HG03139 (cell line): ENCODE measurements around the gene KRT2.

Experiments used
- ATAC-seq: cut with Tn5 transposase; IDR thresholded peaks from one replicate; pipeline ENCODE4 v1.9.1; 2021; ENCODE audit not compliant: unreplicated experiment

Gene KRT2

GRCh38 chr12:52651726-52652261 is at the start of gene KRT2:
TSS of gene KRT2 (minus strand) at chr12:52652211. CDS start at chr12:52652142, 69 bp downstream.
- ATAC-seq: no peak

GRCh38 chr12:52701281-52701680 is 49.3 kb upstream of the KRT2 start:
- ATAC-seq: no peak

- ATAC-seq: no peak
Observed at GRCh38 chr12:52699960-52700359, 47.9 kb upstream of the KRT2 start.

GRCh38 chr12:52699373-52699772 is 47.4 kb upstream of the KRT2 start:
- ATAC-seq: no peak

GRCh38 chr12:52698651-52699340 is 46.8 kb upstream of the KRT2 start:
- ATAC-seq: no peak

GRCh38 chr12:52697058-52697582 is 45.1 kb upstream of the KRT2 start:
- no peak for ATAC-seq

GRCh38 chr12:52696588-52696987 is 44.6 kb upstream of the KRT2 start:
- no peak for ATAC-seq

- no peak for ATAC-seq
Observed at GRCh38 chr12:52695039-52695438, 43.0 kb upstream of the KRT2 start.

GRCh38 chr12:52694151-52694550 is 42.1 kb upstream of the KRT2 start:
- ATAC-seq: no peak

GRCh38 chr12:52693261-52693660 is 41.2 kb upstream of the KRT2 start:
- no peak for ATAC-seq

- ATAC-seq: no peak
Observed at GRCh38 chr12:52692254-52692653, 40.2 kb upstream of the KRT2 start.

GRCh38 chr12:52691841-52692150 is 39.8 kb upstream of the KRT2 start:
- no peak for ATAC-seq

- ATAC-seq: no peak
Observed at GRCh38 chr12:52691076-52691840, 39.2 kb upstream of the KRT2 start.

GRCh38 chr12:52690351-52691075 is 38.5 kb upstream of the KRT2 start:
- ATAC-seq: no peak

GRCh38 chr12:52689936-52690335 is 37.9 kb upstream of the KRT2 start:
- no peak for ATAC-seq

GRCh38 chr12:52689239-52689638 is 37.2 kb upstream of the KRT2 start:
- ATAC-seq: no peak

- ATAC-seq: no peak
Observed at GRCh38 chr12:52688481-52688880, 36.5 kb upstream of the KRT2 start.

- ATAC-seq: no peak
Observed at GRCh38 chr12:52687497-52688385, 35.7 kb upstream of the KRT2 start.

- no peak for ATAC-seq
Observed at GRCh38 chr12:52686756-52687487, 34.9 kb upstream of the KRT2 start.

- no peak for ATAC-seq
Observed at GRCh38 chr12:52686063-52686462, 34.1 kb upstream of the KRT2 start.
